CD4-positive, CD25-positive, alpha-beta regulatory T cell (primary cell): ENCODE data around the gene CKAP2. TPM values are rescaled to one million over a fixed set of nuclear protein-coding genes. Genes with fewer than 3 reads are reported as not detected.
A peak's percentile ranks its signal among the peaks of the same experiment; 100 is the strongest.
"Not testable (repeated sequence)": the region's sequence is repeated elsewhere in the genome, so short reads cannot be mapped to it uniquely, and the experiment has no call there.

Source experiments
- ATAC-seq, 2 donors: fragments of 150-1000 bp; cut with Tn5 transposase; one replicate each; pipeline ENCODE4 v1.10.0; 2021; ENCODE audit warnings: low read depth in 2 of 2, moderate number of reproducible peaks in 2 of 2, moderate library complexity in 1 of 2
- DNase-seq, 3 donors: peaks; one replicate each; pipeline versions ENCODE4 v3.0.0 to v3.0.0-alpha.2; 2012 to 2022; ENCODE audit warnings: mixed read lengths in 1 of 3
- H3K27ac ChIP-seq: one replicate; pipeline ENCODE4 v1.7.0; 2013; ENCODE audit warnings: mild to moderate bottlenecking, low read length; ENCODE audit not compliant: insufficient read depth, poor library complexity, severe bottlenecking
- H3K27me3 ChIP-seq: one replicate; pipeline ENCODE4 v1.7.0; 2013; ENCODE audit warnings: low read length; ENCODE audit not compliant: control insufficient read depth, insufficient read depth
- H3K36me3 ChIP-seq: one replicate; pipeline ENCODE4 v1.7.0; 2013; ENCODE audit warnings: mild to moderate bottlenecking, low read length, moderate library complexity; ENCODE audit not compliant: control insufficient read depth, insufficient read depth
- H3K4me1 ChIP-seq: 2 replicates; pipeline ENCODE4 v1.7.0; 2013; ENCODE audit warnings: mild to moderate bottlenecking, low read length; ENCODE audit not compliant: insufficient read depth, control insufficient read depth, poor library complexity, severe bottlenecking
- H3K4me3 ChIP-seq: one replicate; pipeline ENCODE4 v1.7.0; 2013; ENCODE audit warnings: low read depth, mild to moderate bottlenecking, low read length, moderate library complexity
- H3K9me3 ChIP-seq, 2 experiments: 1 replicate in 1 of 2; 2 replicates in 1 of 2; pipeline ENCODE4 v1.7.0; 2013; ENCODE audit warnings: low read length in 2 of 2, mild to moderate bottlenecking in 1 of 2, moderate library complexity in 1 of 2; ENCODE audit not compliant: control insufficient read depth in 2 of 2
- H3K27ac Mint-ChIP-seq, 3 donors: one replicate each; pipeline ENCODE4 v1.8.0; 2020 to 2022; ENCODE audit warnings: mild to moderate bottlenecking in 3 of 3, mixed read lengths in 3 of 3, moderate library complexity in 2 of 3
- H3K27me3 Mint-ChIP-seq: one replicate; pipeline ENCODE4 v1.8.0; 2022; ENCODE audit warnings: mild to moderate bottlenecking, mixed read lengths
- H3K36me3 Mint-ChIP-seq: one replicate; pipeline ENCODE4 v1.8.0; 2020; ENCODE audit warnings: mixed read lengths
- H3K4me1 Mint-ChIP-seq, 4 donors: one replicate each; pipeline ENCODE4 v1.8.0; 2020 to 2022; ENCODE audit warnings: mixed read lengths in 4 of 4, mild to moderate bottlenecking in 1 of 4
- H3K4me3 Mint-ChIP-seq, 4 donors: one replicate each; pipeline ENCODE4 v1.8.0; 2020 to 2022; ENCODE audit warnings: mild to moderate bottlenecking in 4 of 4, mixed read lengths in 4 of 4, moderate library complexity in 3 of 4
- H3K9me3 Mint-ChIP-seq, 7 donors: one replicate each; pipeline ENCODE4 v1.8.0; 2020 to 2022; ENCODE audit warnings: mixed read lengths in 7 of 7, mild to moderate bottlenecking in 3 of 7, moderate library complexity in 2 of 7
- polyA plus RNA-seq, 4 donors: library from polyadenylated mRNA; unstranded; fragments of 300-500 nt; fragmentation: Illumina TruSeq; gene quantifications; one replicate each; pipeline ENCODE4 v1.2.3, GENCODE V29; 2021
- total RNA-seq: library from RNA; stranded (reverse); gene quantifications from one replicate; pipeline ENCODE4 v1.2.3, GENCODE V29; 2022

The CKAP2 gene
- total and polyA plus RNA-seq, 5 donors from 2014 or later: 20.1 to 36.7 (median 26.7) TPM

DNA sequence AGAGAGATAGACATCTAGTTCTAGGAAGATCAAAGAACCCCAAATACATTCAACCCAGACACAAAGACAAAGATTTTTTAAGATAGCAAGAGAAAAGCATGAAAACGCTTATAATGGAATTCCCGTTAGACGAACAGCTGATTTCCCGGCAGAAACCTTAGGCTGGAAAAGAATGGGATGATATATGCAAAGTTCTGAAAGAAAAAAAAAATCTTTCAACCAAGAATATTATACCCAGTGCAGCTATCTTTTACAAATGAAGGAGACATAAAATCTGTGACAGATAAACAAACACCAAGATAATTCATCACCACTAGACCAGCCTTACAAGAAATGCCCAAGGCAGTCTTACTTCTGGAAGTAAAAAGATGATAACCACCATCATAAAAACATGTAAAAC, 56.3 kb downstream of the CKAP2 start:
- not testable (repeated sequence) for H3K4me3 ChIP-seq, ATAC-seq, H3K4me1 Mint-ChIP-seq

DNA sequence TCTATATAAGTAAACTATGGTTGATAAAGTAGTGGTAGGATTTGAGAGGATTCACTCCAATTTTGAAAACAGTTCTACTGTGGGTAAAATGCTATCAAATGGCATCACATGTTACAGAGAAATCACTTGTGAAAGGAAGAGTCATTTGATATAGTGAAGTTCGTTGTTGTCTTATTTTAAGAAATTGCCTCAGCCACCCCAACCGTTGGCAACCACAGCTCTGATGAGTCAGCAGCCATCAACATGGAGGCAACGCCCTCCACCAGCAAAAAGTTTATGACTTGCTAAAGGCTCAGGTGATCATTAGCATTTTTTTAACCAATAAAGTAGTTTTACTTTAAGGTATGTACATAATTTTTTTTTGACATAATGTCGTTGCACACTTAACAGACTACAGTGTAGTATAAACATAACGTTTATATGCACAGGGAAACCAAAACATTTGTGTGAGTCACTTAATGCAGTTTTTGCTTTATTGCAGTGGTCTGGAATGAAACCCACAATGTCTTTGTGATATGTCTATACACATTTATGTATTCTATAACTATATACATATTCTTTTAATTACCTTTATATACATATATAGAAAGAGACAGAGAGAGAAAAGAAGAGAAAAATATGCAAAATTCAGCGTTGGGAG, 58.8 kb downstream of the CKAP2 start:
- not testable (repeated sequence) for H3K27me3 Mint-ChIP-seq, H3K36me3 ChIP-seq, H3K4me1 ChIP-seq, H3K9me3 Mint-ChIP-seq, H3K4me3 ChIP-seq, H3K36me3 Mint-ChIP-seq, H3K27ac ChIP-seq, H3K4me1 Mint-ChIP-seq, H3K27ac Mint-ChIP-seq, H3K4me3 Mint-ChIP-seq, H3K27me3 ChIP-seq, H3K9me3 ChIP-seq
- DNase-seq (peak in 2 of 3 donors; percentile 40 to 59), ATAC-seq (peak; percentile 59 to 62)

More for the DNA sequence above, 56.3 kb downstream of the CKAP2 start:
- not testable (repeated sequence) for H3K4me3 Mint-ChIP-seq, H3K27ac ChIP-seq, H3K27me3 Mint-ChIP-seq, H3K9me3 ChIP-seq, H3K36me3 Mint-ChIP-seq, H3K9me3 Mint-ChIP-seq, DNase-seq, H3K4me1 ChIP-seq, H3K36me3 ChIP-seq, H3K27ac Mint-ChIP-seq, H3K27me3 ChIP-seq

DNA sequence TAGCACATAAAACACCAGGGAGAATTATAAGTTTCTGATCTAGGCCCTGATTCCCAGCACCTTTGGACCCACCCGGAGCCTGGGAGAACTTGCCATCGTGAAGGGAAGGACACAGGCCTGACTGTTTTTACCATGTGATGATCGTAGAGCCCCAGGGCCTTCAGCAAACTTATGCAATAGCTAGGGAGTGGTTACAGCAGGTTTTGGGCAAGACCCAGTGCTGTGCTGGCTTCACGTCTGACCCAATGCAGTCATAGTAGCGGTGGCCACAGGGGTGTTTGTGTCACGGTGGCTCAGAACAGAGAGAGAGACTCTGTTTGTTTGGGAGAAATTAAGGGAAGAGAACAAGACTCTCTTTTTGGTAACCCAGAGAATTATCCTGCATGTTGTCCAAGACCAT, 68.0 kb downstream of the CKAP2 start:
- not testable (repeated sequence) for H3K9me3 Mint-ChIP-seq, H3K4me3 ChIP-seq, ATAC-seq, H3K9me3 ChIP-seq, H3K27me3 ChIP-seq, H3K36me3 Mint-ChIP-seq, H3K4me1 ChIP-seq, H3K36me3 ChIP-seq, H3K4me1 Mint-ChIP-seq, H3K27ac Mint-ChIP-seq, H3K27ac ChIP-seq, H3K27me3 Mint-ChIP-seq, DNase-seq, H3K4me3 Mint-ChIP-seq

Other genes starting within 250 kb of the CKAP2 start
- 0.79 TPM for gene THSD1, start 49.3 kb upstream of the CKAP2 start, total RNA-seq
- gene THSD1, start 49.3 kb upstream of the CKAP2 start, polyA plus RNA-seq: under 1 TPM in 1 of 4 donors, not detected in 3; 0.12 TPM
- gene VPS36, start 4.8 kb upstream of the CKAP2 start, total RNA-seq: 39.5 TPM
- gene VPS36, start 4.8 kb upstream of the CKAP2 start, polyA plus RNA-seq: 10 to 100 TPM; 36.8 to 39.5 (median 37.6) TPM
- 12.1 TPM for gene HNRNPA1L2, start 187.0 kb downstream of the CKAP2 start, total RNA-seq
- gene HNRNPA1L2, start 187.0 kb downstream of the CKAP2 start, polyA plus RNA-seq: 1 to 10 TPM; 7.1 to 8.6 (median 7.4) TPM
- gene SUGT1, start 197.4 kb downstream of the CKAP2 start, total RNA-seq: 32.7 TPM
- gene SUGT1, start 197.4 kb downstream of the CKAP2 start, polyA plus RNA-seq: 10 to 100 TPM; 49.5 to 58.6 (median 55.3) TPM